ENCODE data around the gene KDM5B.

DNA sequence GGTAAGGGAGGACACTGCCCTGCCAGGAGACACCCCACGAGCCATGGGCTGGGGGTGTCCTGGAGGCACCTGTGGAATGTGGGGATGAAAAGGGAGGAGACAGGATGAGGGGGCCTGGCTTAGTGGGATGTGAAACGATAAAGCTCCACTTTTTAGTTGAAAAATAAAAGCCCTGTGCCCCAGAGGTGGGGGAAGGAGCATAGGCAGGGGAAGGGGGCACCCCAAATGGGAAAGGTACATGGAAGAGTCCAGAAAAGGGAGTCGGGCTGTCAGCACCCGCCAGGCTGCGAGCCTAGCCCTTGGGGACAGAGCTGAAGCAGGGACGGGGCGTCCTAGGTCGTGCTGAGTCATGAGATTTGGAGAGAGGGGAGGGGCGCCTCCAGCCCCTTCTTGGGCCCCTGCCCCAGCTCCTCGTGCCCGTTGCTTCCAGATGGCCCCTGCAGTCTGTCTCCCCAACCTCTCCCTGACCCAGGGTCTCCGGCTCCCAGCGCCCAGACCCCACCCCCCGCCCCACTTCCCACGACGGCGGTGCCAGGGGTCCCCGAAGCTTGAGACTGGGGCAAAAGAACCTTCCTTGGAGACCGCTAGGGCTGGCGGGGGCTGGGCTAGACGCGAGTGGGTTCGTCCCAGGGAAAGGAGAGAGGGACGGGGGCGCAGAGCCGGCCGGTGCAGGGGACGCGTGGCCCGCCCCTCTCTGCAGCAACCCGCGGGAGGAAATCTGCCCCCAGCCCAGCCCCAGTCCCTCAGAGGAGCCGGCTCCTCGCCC lies 98.8 kb downstream of the KDM5B start:
- TF ChIP-seq, protein P1, sequence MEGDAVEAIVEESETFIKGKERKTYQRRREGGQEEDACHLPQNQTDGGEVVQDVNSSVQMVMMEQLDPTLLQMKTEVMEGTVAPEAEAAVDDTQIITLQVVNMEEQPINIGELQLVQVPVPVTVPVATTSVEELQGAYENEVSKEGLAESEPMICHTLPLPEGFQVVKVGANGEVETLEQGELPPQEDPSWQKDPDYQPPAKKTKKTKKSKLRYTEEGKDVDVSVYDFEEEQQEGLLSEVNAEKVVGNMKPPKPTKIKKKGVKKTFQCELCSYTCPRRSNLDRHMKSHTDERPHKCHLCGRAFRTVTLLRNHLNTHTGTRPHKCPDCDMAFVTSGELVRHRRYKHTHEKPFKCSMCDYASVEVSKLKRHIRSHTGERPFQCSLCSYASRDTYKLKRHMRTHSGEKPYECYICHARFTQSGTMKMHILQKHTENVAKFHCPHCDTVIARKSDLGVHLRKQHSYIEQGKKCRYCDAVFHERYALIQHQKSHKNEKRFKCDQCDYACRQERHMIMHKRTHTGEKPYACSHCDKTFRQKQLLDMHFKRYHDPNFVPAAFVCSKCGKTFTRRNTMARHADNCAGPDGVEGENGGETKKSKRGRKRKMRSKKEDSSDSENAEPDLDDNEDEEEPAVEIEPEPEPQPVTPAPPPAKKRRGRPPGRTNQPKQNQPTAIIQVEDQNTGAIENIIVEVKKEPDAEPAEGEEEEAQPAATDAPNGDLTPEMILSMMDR (conservative IDR thresholded peaks at IDR 0.05; ENCODE audit: low read depth, low read length): no peak
- TF ChIP-seq EZH2 (IDR thresholded peaks at IDR 0.05; ENCODE audit: borderline replicate concordance, low read depth, low read length, poor library complexity, severe bottlenecking): no peak
